ENCODE data around the gene STPG3. TPM values are rescaled to one million over a fixed set of nuclear protein-coding genes. Genes with fewer than 3 reads are reported as not detected.

STPG3 gene
- polyA plus RNA-seq, 1 of the 3 experiments (the other 2 are of a cell fraction): not detected

DNA sequence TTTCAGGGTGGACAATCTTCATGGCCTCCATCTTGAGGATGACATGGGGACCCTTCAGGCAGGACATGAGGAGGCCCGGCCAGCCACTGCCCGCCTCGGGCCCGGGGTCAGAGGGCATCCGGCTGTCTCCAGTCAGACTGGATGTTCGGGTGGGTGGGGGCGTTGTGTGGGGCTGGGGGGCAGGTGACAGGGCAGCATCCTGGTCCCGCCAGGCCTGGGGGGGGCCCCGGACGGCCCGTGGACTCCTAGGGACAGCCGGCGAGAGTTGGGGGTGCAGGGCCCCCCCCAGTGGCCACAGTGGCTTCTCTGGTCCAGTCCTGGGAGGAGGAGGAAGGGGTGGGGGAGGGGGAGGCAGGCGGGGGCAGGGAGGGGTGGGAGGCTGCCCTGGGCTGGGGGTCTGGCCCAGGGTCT is 30.0 kb upstream of the STPG3 start:
- Histone ChIP-seq H2AFZ (ENCODE audit: low read depth) (no peak overlapping the region), H3K4me3 (ENCODE audit: low read depth in 2 of 2, low read length in 1 of 2) (peak overlapping the region in 1 of 2 experiments; percentile 56; a peak in 2 of 4 replicates), H3K79me2 (ENCODE audit: insufficient read depth) (no peaks in the 10 kb centered on the region), H3F3A (replicated peaks; ENCODE audit: insufficient read depth) (peaks cover 4% of the 10 kb centered on the region), H3K27me3 (ENCODE audit: insufficient read depth) (no peaks in the 10 kb centered on the region), H3K4me2 (peak overlapping the region; percentile 73; the same call in 1 of the 2 replicates), H3K9ac (no peak overlapping the region), H3K27ac (ENCODE audit: low read depth in 2 of 2, low read length in 1 of 2) (no peak overlapping the region; a peak in 1 of 4 replicates), H3K9me3 (no peaks in the 10 kb centered on the region), H4K20me1 (ENCODE audit: insufficient read depth) (no peaks in the 10 kb centered on the region), H3K36me3 (replicated peaks in 1 of 2; ENCODE audit: control insufficient read depth in 1 of 2, insufficient read depth in 2 of 2, low read length in 1 of 2) (peaks cover 0 to 1% of the 10 kb centered on the region in 2 experiments), H3K9me2 (no peaks in the 10 kb centered on the region), H3K4me1 (ENCODE audit: control insufficient read depth in 1 of 2, insufficient read depth in 2 of 2, low read depth in 1 of 2, low read length in 1 of 2) (peaks cover 5 to 19% of the 10 kb centered on the region in 2 experiments; a peak in 1 of 4 replicates)
- TF ChIP-seq FOXM1 (IDR thresholded peaks at IDR 0.05; ENCODE audit: low read depth): no peak
- TF ChIP-seq GATA2 (CRISPR knock-in tag; IDR thresholded peaks at IDR 0.05): no peak
- no peak for TF ChIP-seq TCF12 (IDR thresholded peaks at IDR 0.05)
- no peak for TF ChIP-seq NRF1 (IDR thresholded peaks at IDR 0.05; ENCODE audit: low read depth, low read length)
- TF ChIP-seq, protein P1, sequence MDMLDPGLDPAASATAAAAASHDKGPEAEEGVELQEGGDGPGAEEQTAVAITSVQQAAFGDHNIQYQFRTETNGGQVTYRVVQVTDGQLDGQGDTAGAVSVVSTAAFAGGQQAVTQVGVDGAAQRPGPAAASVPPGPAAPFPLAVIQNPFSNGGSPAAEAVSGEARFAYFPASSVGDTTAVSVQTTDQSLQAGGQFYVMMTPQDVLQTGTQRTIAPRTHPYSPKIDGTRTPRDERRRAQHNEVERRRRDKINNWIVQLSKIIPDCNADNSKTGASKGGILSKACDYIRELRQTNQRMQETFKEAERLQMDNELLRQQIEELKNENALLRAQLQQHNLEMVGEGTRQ (IDR thresholded peaks at IDR 0.05; ENCODE audit: borderline replicate concordance, low read depth, low read length): no peak
- TF ChIP-seq, protein P2, sequence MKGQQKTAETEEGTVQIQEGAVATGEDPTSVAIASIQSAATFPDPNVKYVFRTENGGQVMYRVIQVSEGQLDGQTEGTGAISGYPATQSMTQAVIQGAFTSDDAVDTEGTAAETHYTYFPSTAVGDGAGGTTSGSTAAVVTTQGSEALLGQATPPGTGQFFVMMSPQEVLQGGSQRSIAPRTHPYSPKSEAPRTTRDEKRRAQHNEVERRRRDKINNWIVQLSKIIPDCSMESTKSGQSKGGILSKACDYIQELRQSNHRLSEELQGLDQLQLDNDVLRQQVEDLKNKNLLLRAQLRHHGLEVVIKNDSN (IDR thresholded peaks at IDR 0.05; ENCODE audit: borderline replicate concordance, low read depth): no peak
- TF ChIP-seq CHD2 (IDR thresholded peaks at IDR 0.05; ENCODE audit: low read length, partially characterized antibody): no peak
- TF ChIP-seq, protein P3, sequence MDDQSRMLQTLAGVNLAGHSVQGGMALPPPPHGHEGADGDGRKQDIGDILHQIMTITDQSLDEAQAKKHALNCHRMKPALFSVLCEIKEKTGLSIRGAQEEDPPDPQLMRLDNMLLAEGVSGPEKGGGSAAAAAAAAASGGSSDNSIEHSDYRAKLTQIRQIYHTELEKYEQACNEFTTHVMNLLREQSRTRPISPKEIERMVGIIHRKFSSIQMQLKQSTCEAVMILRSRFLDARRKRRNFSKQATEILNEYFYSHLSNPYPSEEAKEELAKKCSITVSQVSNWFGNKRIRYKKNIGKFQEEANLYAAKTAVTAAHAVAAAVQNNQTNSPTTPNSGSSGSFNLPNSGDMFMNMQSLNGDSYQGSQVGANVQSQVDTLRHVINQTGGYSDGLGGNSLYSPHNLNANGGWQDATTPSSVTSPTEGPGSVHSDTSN (IDR thresholded peaks at IDR 0.05): no peak
- TF ChIP-seq GABPA (IDR thresholded peaks at IDR 0.05; ENCODE audit: low read depth): no peak
- no peak for TF ChIP-seq SIN3A (IDR thresholded peaks at IDR 0.05; ENCODE audit: borderline replicate concordance, low read depth, low read length)
- no peak for TF ChIP-seq SMC3 (IDR thresholded peaks at IDR 0.05; ENCODE audit: low read depth, low read length)
- TF ChIP-seq YY1 (IDR thresholded peaks at IDR 0.05; ENCODE audit: low read depth): no peak
- TF ChIP-seq, protein P4, sequence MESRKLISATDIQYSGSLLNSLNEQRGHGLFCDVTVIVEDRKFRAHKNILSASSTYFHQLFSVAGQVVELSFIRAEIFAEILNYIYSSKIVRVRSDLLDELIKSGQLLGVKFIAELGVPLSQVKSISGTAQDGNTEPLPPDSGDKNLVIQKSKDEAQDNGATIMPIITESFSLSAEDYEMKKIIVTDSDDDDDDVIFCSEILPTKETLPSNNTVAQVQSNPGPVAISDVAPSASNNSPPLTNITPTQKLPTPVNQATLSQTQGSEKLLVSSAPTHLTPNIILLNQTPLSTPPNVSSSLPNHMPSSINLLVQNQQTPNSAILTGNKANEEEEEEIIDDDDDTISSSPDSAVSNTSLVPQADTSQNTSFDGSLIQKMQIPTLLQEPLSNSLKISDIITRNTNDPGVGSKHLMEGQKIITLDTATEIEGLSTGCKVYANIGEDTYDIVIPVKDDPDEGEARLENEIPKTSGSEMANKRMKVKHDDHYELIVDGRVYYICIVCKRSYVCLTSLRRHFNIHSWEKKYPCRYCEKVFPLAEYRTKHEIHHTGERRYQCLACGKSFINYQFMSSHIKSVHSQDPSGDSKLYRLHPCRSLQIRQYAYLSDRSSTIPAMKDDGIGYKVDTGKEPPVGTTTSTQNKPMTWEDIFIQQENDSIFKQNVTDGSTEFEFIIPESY (IDR thresholded peaks at IDR 0.05; ENCODE audit: borderline replicate concordance, low read depth): no peak
- no peak for TF ChIP-seq RCOR1 (IDR thresholded peaks at IDR 0.05; ENCODE audit: low read length)
- no peak for TF ChIP-seq RAD21 (IDR thresholded peaks at IDR 0.05; ENCODE audit: low read length)
- TF ChIP-seq, protein P5, sequence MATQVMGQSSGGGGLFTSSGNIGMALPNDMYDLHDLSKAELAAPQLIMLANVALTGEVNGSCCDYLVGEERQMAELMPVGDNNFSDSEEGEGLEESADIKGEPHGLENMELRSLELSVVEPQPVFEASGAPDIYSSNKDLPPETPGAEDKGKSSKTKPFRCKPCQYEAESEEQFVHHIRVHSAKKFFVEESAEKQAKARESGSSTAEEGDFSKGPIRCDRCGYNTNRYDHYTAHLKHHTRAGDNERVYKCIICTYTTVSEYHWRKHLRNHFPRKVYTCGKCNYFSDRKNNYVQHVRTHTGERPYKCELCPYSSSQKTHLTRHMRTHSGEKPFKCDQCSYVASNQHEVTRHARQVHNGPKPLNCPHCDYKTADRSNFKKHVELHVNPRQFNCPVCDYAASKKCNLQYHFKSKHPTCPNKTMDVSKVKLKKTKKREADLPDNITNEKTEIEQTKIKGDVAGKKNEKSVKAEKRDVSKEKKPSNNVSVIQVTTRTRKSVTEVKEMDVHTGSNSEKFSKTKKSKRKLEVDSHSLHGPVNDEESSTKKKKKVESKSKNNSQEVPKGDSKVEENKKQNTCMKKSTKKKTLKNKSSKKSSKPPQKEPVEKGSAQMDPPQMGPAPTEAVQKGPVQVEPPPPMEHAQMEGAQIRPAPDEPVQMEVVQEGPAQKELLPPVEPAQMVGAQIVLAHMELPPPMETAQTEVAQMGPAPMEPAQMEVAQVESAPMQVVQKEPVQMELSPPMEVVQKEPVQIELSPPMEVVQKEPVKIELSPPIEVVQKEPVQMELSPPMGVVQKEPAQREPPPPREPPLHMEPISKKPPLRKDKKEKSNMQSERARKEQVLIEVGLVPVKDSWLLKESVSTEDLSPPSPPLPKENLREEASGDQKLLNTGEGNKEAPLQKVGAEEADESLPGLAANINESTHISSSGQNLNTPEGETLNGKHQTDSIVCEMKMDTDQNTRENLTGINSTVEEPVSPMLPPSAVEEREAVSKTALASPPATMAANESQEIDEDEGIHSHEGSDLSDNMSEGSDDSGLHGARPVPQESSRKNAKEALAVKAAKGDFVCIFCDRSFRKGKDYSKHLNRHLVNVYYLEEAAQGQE (IDR thresholded peaks at IDR 0.05; ENCODE audit: low read depth, low read length): no peak
- no peak for TF ChIP-seq TEAD4 (IDR thresholded peaks at IDR 0.05; ENCODE audit: borderline replicate concordance, insufficient read depth)
- WGBS (ENCODE audit: low lambda C conversion rate): 76% methylated on average over 7 of the region's 14 CpGs
- DNase-seq: no peak
- ChIA-PET CTCF (interaction anchor here (0.9 to 7.7 kb wide), 4 partner anchors 16 to 103 kb away, joined by 3 to 95 read pairs (median 3); no protein-coding TSS in a partner anchor), POLR2A (interaction anchor here (1.1 to 2.9 kb wide), 2 partner anchors 20 to 91 kb away, joined by 3 to 12 read pairs; no protein-coding TSS in a partner anchor)

All from SK-N-SH (cell line).